ENCODE results near the gene FCHO2. TPM values are rescaled to one million over a fixed set of nuclear protein-coding genes. Genes with fewer than 3 reads are reported as not detected.

Gene FCHO2
- total and polyA plus RNA-seq, 10 of the 15 experiments (the other 5 are each of a cell fraction or from before 2014, with no cell fraction given), result 0.05 to 1.4 (median 0.18) TPM

DNA sequence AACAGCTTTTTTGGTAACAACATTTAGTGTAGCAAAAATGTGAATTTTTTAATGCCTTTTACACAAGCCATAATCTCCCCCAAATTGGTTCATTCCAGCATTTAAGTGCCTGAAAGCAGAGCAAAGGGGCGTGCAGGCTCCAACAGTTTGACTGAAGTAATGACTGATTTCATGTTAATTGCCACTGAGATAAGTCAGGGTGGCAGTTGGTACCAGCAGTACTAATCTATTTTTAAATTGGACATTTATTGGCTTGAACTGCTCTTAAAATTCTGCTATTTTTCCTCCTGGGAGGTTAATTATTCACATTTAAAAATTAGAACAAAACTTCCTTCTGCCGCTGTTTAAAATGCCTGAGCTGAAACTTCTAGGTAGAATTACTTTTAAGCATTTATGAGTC, 176.9 kb downstream of the FCHO2 start:
- DNase-seq (ENCODE audit: low read depth, low spot score), result no peak
- no peak overlapping the region for H2AFZ ChIP-seq (ENCODE audit: control insufficient read depth, low read depth, low read length)
- no peak overlapping the region for H3K9ac ChIP-seq (ENCODE audit: control insufficient read depth, insufficient read depth, low read length)
- no peaks in the 10 kb centered on the region for H3K4me1 ChIP-seq (ENCODE audit: control insufficient read depth, insufficient read depth, low read length)
- H3K36me3 ChIP-seq (ENCODE audit: control insufficient read depth in 2 of 2, insufficient read depth in 2 of 2, low read length in 1 of 2), result no peaks in the 10 kb centered on the region
- 0 out of 4 replicates have a peak, but pooled peaks cover 0 to 2% of the 10 kb centered on the region in 2 experiments for H3K27me3 ChIP-seq (replicated peaks in 1 of 2; ENCODE audit: control insufficient read depth in 2 of 2, insufficient read depth in 2 of 2, low read length in 1 of 2)
- H3K27ac ChIP-seq (ENCODE audit: control insufficient read depth, insufficient read depth), result no peak overlapping the region
- no peak for ATAC-seq
- in situ Hi-C loops (cut with MboI), result no loop called here
- POLR2A ChIA-PET, result no interaction called here
- SMC1A ChIA-PET (ENCODE audit: uncharacterized antibody, unreplicated experiment), result no interaction called here
- RAD21 ChIA-PET (ENCODE audit: unreplicated experiment), result interaction anchor here (1.1 kb wide), 1 partner anchor 31 kb away, joined by 3 read pairs; no protein-coding TSS in a partner anchor
- no TSS peak for BruUV-seq (replicated peaks)
- intact Hi-C loops (cut with micrococcal nuclease; ENCODE audit: unreplicated experiment), result no loop called here
- FAIRE-seq, result no peak
- 51% methylated on average over 2 of the region's 2 CpGs for WGBS (ENCODE audit: insufficient coverage, insufficient replicate concordance, low lambda C conversion rate, missing lambda C conversion rate)
- no peak overlapping the region for H3K4me2 ChIP-seq (ENCODE audit: control insufficient read depth, insufficient read depth)
- no peak for TF ChIP-seq ZNF622 (IDR thresholded peaks at IDR 0.05)
- no peak for TF ChIP-seq YBX1 (IDR thresholded peaks at IDR 0.05)
- no peak for TF ChIP-seq SMC3 (IDR thresholded peaks at IDR 0.05; ENCODE audit: borderline replicate concordance, low read length)
- TF ChIP-seq POLR2A (IDR thresholded peaks at IDR 0.05; ENCODE audit: low read depth, low read length), result no peak
- TF ChIP-seq ZNF274 (IDR thresholded peaks at IDR 0.05; ENCODE audit: insufficient read depth, insufficient read length), result no peak
- no peak for TF ChIP-seq EGR1 (IDR thresholded peaks at IDR 0.05; ENCODE audit: borderline replicate concordance in 1 of 2, low read depth in 2 of 2, low read length in 2 of 2)
- TF ChIP-seq, protein P1, sequence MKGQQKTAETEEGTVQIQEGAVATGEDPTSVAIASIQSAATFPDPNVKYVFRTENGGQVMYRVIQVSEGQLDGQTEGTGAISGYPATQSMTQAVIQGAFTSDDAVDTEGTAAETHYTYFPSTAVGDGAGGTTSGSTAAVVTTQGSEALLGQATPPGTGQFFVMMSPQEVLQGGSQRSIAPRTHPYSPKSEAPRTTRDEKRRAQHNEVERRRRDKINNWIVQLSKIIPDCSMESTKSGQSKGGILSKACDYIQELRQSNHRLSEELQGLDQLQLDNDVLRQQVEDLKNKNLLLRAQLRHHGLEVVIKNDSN (IDR thresholded peaks at IDR 0.05; ENCODE audit: borderline replicate concordance, extremely low read length, insufficient read depth, low read depth, low read length), result no peak
- TF ChIP-seq RELA (IDR thresholded peaks at IDR 0.05; ENCODE audit: borderline replicate concordance, partially characterized antibody), result no peak
- CTCF ChIA-PET, result no interaction called here
- H3K9me3 ChIP-seq (replicated peaks; ENCODE audit: control insufficient read depth, insufficient read depth, low read length), result no peaks in the 10 kb centered on the region
- no peak overlapping the region for H3K4me3 ChIP-seq
- no peaks in the 10 kb centered on the region for H4K20me1 ChIP-seq (ENCODE audit: control insufficient read depth, insufficient read depth)
- H3K79me2 ChIP-seq (ENCODE audit: control insufficient read depth, insufficient read depth, low read length), result no peaks in the 10 kb centered on the region

DNA sequence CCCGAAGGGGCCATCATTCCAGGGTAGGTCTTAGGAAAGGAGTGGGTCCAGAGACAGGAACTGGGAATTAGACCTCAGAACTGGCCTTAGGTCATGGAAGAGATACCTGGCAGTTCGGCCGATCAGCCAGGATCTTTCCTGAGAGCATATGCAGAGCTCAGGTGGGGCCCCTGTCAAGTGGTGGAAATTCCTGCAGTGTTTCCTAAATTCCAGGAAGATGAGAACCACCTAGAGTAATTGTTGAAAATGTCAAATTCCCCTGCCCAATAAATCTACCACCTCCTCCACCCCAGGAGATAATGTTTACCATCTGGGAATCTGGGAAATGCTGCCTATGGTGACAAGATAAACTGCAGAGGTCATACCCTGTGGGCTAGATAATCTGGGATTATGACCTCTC, 179.2 kb downstream of the FCHO2 start:
- Histone ChIP-seq H3K36me3 (ENCODE audit: control insufficient read depth in 2 of 2, insufficient read depth in 2 of 2, low read length in 1 of 2) (no peaks in the 10 kb centered on the region), H3K4me3 (no peak overlapping the region), H3K27ac (ENCODE audit: control insufficient read depth, insufficient read depth) (no peak overlapping the region), H3K9me3 (replicated peaks; ENCODE audit: control insufficient read depth, insufficient read depth, low read length) (no peaks in the 10 kb centered on the region), H3K4me2 (ENCODE audit: control insufficient read depth, insufficient read depth) (no peak overlapping the region), H2AFZ (ENCODE audit: control insufficient read depth, low read depth, low read length) (no peak overlapping the region), H4K20me1 (ENCODE audit: control insufficient read depth, insufficient read depth) (no peaks in the 10 kb centered on the region), H3K9ac (ENCODE audit: control insufficient read depth, insufficient read depth, low read length) (no peak overlapping the region), H3K4me1 (ENCODE audit: control insufficient read depth, insufficient read depth, low read length) (no peaks in the 10 kb centered on the region), H3K79me2 (ENCODE audit: control insufficient read depth, insufficient read depth, low read length) (no peaks in the 10 kb centered on the region), H3K27me3 (replicated peaks in 1 of 2; ENCODE audit: control insufficient read depth in 2 of 2, insufficient read depth in 2 of 2, low read length in 1 of 2) (0 out of 4 replicates have a peak, but pooled peaks cover 0 to 2% of the 10 kb centered on the region in 2 experiments)
- SMC1A ChIA-PET (ENCODE audit: uncharacterized antibody, unreplicated experiment), result no interaction called here
- no peak for ATAC-seq
- 51% methylated on average over 3 of the region's 3 CpGs for WGBS (ENCODE audit: insufficient coverage, insufficient replicate concordance, low lambda C conversion rate, missing lambda C conversion rate)
- in situ Hi-C loops (cut with MboI) (no loop called here), intact Hi-C loops (cut with micrococcal nuclease; ENCODE audit: unreplicated experiment) (no loop called here)
- BruUV-seq (replicated peaks), result no TSS peak
- DNase-seq (ENCODE audit: low read depth, low spot score), result no peak
- POLR2A ChIA-PET, result no interaction called here
- no peak for FAIRE-seq
- CTCF ChIA-PET, result no interaction called here
- RAD21 ChIA-PET (ENCODE audit: unreplicated experiment), result no interaction called here
- TF ChIP-seq RB1 (IDR thresholded peaks at IDR 0.05; ENCODE audit: borderline replicate concordance), result no peak
- TF ChIP-seq HSF1 (IDR thresholded peaks at IDR 0.05; ENCODE audit: low read depth, low read length), result no peak
- no peak for TF ChIP-seq NR2C2 (IDR thresholded peaks at IDR 0.05; ENCODE audit: borderline replicate concordance, control insufficient read depth, insufficient read length, low read depth)
- no peak for TF ChIP-seq NBN (IDR thresholded peaks at IDR 0.05)
- TF ChIP-seq, protein P2, sequence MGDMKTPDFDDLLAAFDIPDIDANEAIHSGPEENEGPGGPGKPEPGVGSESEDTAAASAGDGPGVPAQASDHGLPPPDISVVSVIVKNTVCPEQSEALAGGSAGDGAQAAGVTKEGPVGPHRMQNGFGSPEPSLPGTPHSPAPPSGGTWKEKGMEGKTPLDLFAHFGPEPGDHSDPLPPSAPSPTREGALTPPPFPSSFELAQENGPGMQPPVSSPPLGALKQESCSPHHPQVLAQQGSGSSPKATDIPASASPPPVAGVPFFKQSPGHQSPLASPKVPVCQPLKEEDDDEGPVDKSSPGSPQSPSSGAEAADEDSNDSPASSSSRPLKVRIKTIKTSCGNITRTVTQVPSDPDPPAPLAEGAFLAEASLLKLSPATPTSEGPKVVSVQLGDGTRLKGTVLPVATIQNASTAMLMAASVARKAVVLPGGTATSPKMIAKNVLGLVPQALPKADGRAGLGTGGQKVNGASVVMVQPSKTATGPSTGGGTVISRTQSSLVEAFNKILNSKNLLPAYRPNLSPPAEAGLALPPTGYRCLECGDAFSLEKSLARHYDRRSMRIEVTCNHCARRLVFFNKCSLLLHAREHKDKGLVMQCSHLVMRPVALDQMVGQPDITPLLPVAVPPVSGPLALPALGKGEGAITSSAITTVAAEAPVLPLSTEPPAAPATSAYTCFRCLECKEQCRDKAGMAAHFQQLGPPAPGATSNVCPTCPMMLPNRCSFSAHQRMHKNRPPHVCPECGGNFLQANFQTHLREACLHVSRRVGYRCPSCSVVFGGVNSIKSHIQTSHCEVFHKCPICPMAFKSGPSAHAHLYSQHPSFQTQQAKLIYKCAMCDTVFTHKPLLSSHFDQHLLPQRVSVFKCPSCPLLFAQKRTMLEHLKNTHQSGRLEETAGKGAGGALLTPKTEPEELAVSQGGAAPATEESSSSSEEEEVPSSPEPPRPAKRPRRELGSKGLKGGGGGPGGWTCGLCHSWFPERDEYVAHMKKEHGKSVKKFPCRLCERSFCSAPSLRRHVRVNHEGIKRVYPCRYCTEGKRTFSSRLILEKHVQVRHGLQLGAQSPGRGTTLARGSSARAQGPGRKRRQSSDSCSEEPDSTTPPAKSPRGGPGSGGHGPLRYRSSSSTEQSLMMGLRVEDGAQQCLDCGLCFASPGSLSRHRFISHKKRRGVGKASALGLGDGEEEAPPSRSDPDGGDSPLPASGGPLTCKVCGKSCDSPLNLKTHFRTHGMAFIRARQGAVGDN (IDR thresholded peaks at IDR 0.05), result no peak

Measured in GM12878 (cell line).